HL-60 (cell line): ENCODE results near the gene ZBTB47.
A peak's percentile ranks its signal among the peaks of the same experiment; 100 is the strongest.

Experiments
- GABPA ChIP-seq: IDR thresholded peaks from 2 replicates; pipeline ENCODE4 v1.6.1; 2012; ENCODE audit warnings: low read depth
- POLR2AphosphoS5 ChIP-seq: IDR thresholded peaks from 2 replicates; pipeline ENCODE4 v1.6.1; 2012; ENCODE audit warnings: low read depth
- SPI1 ChIP-seq: IDR thresholded peaks from 2 replicates; pipeline ENCODE4 v1.6.1; 2012; ENCODE audit warnings: low read depth, mild to moderate bottlenecking, borderline replicate concordance
- TF ChIP-seq, protein P1 (sequence below): IDR thresholded peaks from one replicate; pipeline ENCODE4 v1.5.1; 2011; ENCODE audit warnings: low read length, control low read depth, inconsistent platforms; ENCODE audit not compliant: insufficient read depth
- TF ChIP-seq, protein P2 (sequence below): IDR thresholded peaks from 2 replicates; pipeline ENCODE4 v1.6.1; 2012; ENCODE audit warnings: low read depth; ENCODE audit not compliant: insufficient replicate concordance

DNA sequence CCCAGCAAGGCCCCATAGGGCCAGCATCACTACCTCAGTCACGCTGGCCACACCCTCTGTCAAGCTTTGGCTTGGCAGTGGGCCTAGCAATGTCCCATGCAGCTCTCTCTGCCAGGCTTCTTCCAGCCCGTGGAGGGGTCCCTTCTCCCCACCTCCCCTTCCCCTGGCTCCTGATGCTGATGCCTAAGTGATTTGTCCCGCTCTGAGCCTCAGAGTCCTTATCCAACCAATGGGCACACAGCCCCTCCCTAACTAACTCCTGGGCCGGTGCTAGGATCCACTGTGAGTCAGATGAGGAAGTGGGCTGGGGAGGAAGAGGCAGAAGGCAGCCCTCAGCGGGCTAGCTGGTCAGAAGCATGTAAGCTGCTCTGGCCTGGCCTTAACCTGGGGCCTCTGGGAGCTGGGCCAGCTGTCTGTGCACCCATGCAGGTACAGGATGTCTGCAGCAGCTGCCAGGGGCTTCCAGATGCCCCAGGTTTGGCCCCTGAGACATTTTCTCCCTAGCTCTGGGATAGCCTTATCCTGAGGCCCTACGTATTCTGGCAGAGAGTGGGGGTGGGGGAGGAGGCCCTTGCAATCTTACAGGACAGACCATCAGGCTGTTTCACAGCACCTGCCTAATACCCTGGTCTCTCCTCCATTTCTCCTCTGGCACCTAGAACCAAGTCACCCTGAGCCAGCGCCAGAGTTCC, 740 bp upstream of the ZBTB47 start:
- TF ChIP-seq POLR2AphosphoS5 (peak; percentile 75), GABPA (no peak), SPI1 (peak; percentile 99)
- TF ChIP-seq, protein P1, sequence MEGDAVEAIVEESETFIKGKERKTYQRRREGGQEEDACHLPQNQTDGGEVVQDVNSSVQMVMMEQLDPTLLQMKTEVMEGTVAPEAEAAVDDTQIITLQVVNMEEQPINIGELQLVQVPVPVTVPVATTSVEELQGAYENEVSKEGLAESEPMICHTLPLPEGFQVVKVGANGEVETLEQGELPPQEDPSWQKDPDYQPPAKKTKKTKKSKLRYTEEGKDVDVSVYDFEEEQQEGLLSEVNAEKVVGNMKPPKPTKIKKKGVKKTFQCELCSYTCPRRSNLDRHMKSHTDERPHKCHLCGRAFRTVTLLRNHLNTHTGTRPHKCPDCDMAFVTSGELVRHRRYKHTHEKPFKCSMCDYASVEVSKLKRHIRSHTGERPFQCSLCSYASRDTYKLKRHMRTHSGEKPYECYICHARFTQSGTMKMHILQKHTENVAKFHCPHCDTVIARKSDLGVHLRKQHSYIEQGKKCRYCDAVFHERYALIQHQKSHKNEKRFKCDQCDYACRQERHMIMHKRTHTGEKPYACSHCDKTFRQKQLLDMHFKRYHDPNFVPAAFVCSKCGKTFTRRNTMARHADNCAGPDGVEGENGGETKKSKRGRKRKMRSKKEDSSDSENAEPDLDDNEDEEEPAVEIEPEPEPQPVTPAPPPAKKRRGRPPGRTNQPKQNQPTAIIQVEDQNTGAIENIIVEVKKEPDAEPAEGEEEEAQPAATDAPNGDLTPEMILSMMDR, result no peak
- TF ChIP-seq, protein P2, sequence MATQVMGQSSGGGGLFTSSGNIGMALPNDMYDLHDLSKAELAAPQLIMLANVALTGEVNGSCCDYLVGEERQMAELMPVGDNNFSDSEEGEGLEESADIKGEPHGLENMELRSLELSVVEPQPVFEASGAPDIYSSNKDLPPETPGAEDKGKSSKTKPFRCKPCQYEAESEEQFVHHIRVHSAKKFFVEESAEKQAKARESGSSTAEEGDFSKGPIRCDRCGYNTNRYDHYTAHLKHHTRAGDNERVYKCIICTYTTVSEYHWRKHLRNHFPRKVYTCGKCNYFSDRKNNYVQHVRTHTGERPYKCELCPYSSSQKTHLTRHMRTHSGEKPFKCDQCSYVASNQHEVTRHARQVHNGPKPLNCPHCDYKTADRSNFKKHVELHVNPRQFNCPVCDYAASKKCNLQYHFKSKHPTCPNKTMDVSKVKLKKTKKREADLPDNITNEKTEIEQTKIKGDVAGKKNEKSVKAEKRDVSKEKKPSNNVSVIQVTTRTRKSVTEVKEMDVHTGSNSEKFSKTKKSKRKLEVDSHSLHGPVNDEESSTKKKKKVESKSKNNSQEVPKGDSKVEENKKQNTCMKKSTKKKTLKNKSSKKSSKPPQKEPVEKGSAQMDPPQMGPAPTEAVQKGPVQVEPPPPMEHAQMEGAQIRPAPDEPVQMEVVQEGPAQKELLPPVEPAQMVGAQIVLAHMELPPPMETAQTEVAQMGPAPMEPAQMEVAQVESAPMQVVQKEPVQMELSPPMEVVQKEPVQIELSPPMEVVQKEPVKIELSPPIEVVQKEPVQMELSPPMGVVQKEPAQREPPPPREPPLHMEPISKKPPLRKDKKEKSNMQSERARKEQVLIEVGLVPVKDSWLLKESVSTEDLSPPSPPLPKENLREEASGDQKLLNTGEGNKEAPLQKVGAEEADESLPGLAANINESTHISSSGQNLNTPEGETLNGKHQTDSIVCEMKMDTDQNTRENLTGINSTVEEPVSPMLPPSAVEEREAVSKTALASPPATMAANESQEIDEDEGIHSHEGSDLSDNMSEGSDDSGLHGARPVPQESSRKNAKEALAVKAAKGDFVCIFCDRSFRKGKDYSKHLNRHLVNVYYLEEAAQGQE, result no peak
